UCSD-AML1 (cell line): Measurements from ENCODE around the gene MCM8.

ENCODE experiments used
- DNase-seq: peaks from one replicate; lab custom pipeline; 2025; ENCODE audit not compliant: unreplicated experiment; lab: John Stamatoyannopoulos, UW

Gene MCM8

GRCh38 chr20:5950271-5951031, at the start of gene MCM8, which contains the start of gene TRMT6:
TSS of gene MCM8 (plus strand) at chr20:5950652. CDS start at chr20:5952016, 1,364 bp downstream.
TSS of gene TRMT6 (minus strand) at chr20:5950533. CDS start at chr20:5950405, 128 bp downstream.
- peak; percentile 97 for DNase-seq

GRCh38 chr20:5900908-5901307, 49.5 kb upstream of the MCM8 start:
- no peak for DNase-seq

- no peak for DNase-seq
Measured at GRCh38 chr20:5908981-5909380, 41.5 kb upstream of the MCM8 start.

- no peak for DNase-seq
Measured at GRCh38 chr20:5910186-5910585, 40.3 kb upstream of the MCM8 start.

- no peak for DNase-seq
Measured at GRCh38 chr20:5913166-5913565, 37.3 kb upstream of the MCM8 start.

GRCh38 chr20:5914859-5915258, 35.6 kb upstream of the MCM8 start:
- DNase-seq, result no peak

- DNase-seq, result no peak
Measured at GRCh38 chr20:5918856-5919625, 31.4 kb upstream of the MCM8 start.

GRCh38 chr20:5919626-5920544, 30.6 kb upstream of the MCM8 start:
- no peak for DNase-seq

GRCh38 chr20:5920581-5920980, 29.9 kb upstream of the MCM8 start:
- no peak for DNase-seq

- no peak for DNase-seq
Measured at GRCh38 chr20:5923493-5923892, 27.0 kb upstream of the MCM8 start.

GRCh38 chr20:5925551-5925950, 24.9 kb upstream of the MCM8 start:
- no peak for DNase-seq

- DNase-seq, result no peak
Measured at GRCh38 chr20:5927749-5928462, 22.5 kb upstream of the MCM8 start.

GRCh38 chr20:5928836-5929715, 21.4 kb upstream of the MCM8 start:
- no peak for DNase-seq

GRCh38 chr20:5931411-5931810, 19.0 kb upstream of the MCM8 start:
- no peak for DNase-seq

GRCh38 chr20:5932796-5933195, 17.7 kb upstream of the MCM8 start:
- no peak for DNase-seq

GRCh38 chr20:5933802-5934436, 16.5 kb upstream of the MCM8 start:
- DNase-seq, result no peak

GRCh38 chr20:5935384-5935783, 15.1 kb upstream of the MCM8 start:
- no peak for DNase-seq

GRCh38 chr20:5936238-5936637, 14.2 kb upstream of the MCM8 start:
- DNase-seq, result no peak

- DNase-seq, result no peak
Measured at GRCh38 chr20:5938456-5939029, 11.9 kb upstream of the MCM8 start.
